ENCODE data around the gene TECPR2.

TECPR2 gene

DNA sequence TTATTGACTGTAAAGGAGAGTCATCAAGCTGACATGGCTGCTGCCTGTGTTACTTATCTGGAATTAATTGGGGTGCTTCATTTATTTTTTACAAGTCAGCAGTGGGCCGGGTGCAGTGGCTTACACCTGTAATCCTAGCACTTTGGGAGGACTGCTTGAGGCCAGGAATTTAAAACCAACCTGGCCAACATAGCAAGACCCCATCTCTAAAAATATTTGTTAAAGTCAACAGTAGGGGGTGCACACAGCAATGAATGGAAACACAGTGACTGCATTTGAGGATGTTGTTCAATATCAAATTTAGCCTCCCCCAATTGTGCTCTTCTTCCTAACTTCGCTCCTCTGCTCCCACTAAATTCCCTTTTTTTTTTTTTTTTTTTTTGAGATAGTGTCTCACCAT is 94.8 kb downstream of the TECPR2 start:
- no peak overlapping the region for H3K4me3 ChIP-seq (ENCODE audit: low read depth, low read length)
- no peak for DNase-seq (ENCODE audit: low read depth)
- TF ChIP-seq, protein P1, sequence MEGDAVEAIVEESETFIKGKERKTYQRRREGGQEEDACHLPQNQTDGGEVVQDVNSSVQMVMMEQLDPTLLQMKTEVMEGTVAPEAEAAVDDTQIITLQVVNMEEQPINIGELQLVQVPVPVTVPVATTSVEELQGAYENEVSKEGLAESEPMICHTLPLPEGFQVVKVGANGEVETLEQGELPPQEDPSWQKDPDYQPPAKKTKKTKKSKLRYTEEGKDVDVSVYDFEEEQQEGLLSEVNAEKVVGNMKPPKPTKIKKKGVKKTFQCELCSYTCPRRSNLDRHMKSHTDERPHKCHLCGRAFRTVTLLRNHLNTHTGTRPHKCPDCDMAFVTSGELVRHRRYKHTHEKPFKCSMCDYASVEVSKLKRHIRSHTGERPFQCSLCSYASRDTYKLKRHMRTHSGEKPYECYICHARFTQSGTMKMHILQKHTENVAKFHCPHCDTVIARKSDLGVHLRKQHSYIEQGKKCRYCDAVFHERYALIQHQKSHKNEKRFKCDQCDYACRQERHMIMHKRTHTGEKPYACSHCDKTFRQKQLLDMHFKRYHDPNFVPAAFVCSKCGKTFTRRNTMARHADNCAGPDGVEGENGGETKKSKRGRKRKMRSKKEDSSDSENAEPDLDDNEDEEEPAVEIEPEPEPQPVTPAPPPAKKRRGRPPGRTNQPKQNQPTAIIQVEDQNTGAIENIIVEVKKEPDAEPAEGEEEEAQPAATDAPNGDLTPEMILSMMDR (IDR thresholded peaks at IDR 0.05; ENCODE audit: low read depth, low read length), result no peak
- TF ChIP-seq MYC (IDR thresholded peaks at IDR 0.05; ENCODE audit: low read depth, low read length) (no peak), POLR2A (IDR thresholded peaks at IDR 0.05; ENCODE audit: extremely low read depth, insufficient read length) (no peak)
- TF ChIP-seq, protein P2, sequence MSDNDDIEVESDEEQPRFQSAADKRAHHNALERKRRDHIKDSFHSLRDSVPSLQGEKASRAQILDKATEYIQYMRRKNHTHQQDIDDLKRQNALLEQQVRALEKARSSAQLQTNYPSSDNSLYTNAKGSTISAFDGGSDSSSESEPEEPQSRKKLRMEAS (IDR thresholded peaks at IDR 0.05; ENCODE audit: low read depth, low read length), result no peak

GRCh38 chr14:102461490-102462338 is 99.0 kb downstream of the TECPR2 start:
- no peak overlapping the region for H3K4me3 ChIP-seq (ENCODE audit: low read depth, low read length)
- TF ChIP-seq MYC (IDR thresholded peaks at IDR 0.05; ENCODE audit: low read depth, low read length) (no peak), POLR2A (IDR thresholded peaks at IDR 0.05; ENCODE audit: extremely low read depth, insufficient read length) (no peak)
- TF ChIP-seq, protein P2 (IDR thresholded peaks at IDR 0.05; ENCODE audit: low read depth, low read length), result no peak
- TF ChIP-seq, protein P1 (IDR thresholded peaks at IDR 0.05; ENCODE audit: low read depth, low read length), result no peak
- peak; percentile 25 for DNase-seq (ENCODE audit: low read depth)

DNA sequence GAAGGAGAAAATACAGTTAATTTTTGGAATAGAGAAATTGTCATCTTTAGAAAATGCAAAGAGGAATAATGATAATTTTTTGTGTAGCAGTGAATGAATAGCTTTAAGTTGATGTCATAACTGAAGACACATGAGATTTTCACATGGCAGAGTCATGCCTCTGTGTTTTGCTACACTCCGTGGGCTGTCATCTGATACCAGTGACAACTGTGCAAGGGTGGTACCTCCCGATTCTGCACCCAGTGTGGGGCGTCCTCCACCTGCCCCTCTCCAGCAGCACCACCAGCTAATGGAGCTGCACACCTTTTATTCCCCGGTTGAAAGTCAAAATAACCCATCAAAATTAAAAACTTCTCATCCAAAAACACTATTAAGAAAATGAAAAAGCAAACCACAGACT is 99.7 kb downstream of the TECPR2 start:
- no peak for DNase-seq (ENCODE audit: low read depth)
- TF ChIP-seq, protein P1 (IDR thresholded peaks at IDR 0.05; ENCODE audit: low read depth, low read length), result no peak
- TF ChIP-seq, protein P2 (IDR thresholded peaks at IDR 0.05; ENCODE audit: low read depth, low read length), result no peak
- TF ChIP-seq POLR2A (IDR thresholded peaks at IDR 0.05; ENCODE audit: extremely low read depth, insufficient read length) (no peak), MYC (IDR thresholded peaks at IDR 0.05; ENCODE audit: low read depth, low read length) (no peak)
- no peak overlapping the region for H3K4me3 ChIP-seq (ENCODE audit: low read depth, low read length)

DNA sequence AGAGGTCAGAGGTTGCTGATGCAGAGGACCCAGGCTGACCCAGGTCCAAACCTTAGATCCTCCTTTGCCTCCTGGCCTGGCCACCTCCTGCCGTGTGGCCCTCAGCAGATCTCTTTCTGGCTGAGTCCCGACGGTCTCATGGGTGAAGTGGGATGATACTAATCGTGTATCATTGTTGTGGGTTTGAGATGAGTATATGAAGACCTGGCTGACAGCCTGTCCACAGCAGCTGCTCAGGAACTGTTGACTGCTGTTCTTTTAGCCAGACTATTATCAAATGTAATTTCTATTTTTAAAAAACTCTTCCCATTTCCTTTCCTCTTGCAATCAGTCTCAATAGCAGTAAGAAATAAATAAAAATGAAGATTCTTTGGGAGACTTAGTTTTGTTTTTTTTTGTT is 101.3 kb downstream of the TECPR2 start:
- TF ChIP-seq, protein P2 (IDR thresholded peaks at IDR 0.05; ENCODE audit: low read depth, low read length), result no peak
- TF ChIP-seq, protein P1 (IDR thresholded peaks at IDR 0.05; ENCODE audit: low read depth, low read length), result no peak
- TF ChIP-seq POLR2A (IDR thresholded peaks at IDR 0.05; ENCODE audit: extremely low read depth, insufficient read length), result no peak
- TF ChIP-seq MYC (IDR thresholded peaks at IDR 0.05; ENCODE audit: low read depth, low read length), result no peak
- no peak for DNase-seq (ENCODE audit: low read depth)
- H3K4me3 ChIP-seq (ENCODE audit: low read depth, low read length), result no peak overlapping the region

- TF ChIP-seq, protein P1 (IDR thresholded peaks at IDR 0.05; ENCODE audit: low read depth, low read length), result no peak
- TF ChIP-seq MYC (IDR thresholded peaks at IDR 0.05; ENCODE audit: low read depth, low read length), result no peak
- TF ChIP-seq POLR2A (IDR thresholded peaks at IDR 0.05; ENCODE audit: extremely low read depth, insufficient read length), result no peak
- TF ChIP-seq, protein P2 (IDR thresholded peaks at IDR 0.05; ENCODE audit: low read depth, low read length), result no peak
- no peak for DNase-seq (ENCODE audit: low read depth)
- H3K4me3 ChIP-seq (ENCODE audit: low read depth, low read length), result no peak overlapping the region
Measured at GRCh38 chr14:102464846-102465341, 102.2 kb downstream of the TECPR2 start.
